NB4 (cell line): ENCODE measurements around the gene TBXAS1.

Experiments
- DNase-seq: peaks from one replicate; pipeline ENCODE4 v3.0.0; 2010; ENCODE audit warnings: low read depth
- H3K4me3 ChIP-seq: one replicate; pipeline ENCODE4 v1.5.1; 2011; ENCODE audit warnings: mild to moderate bottlenecking, low read depth, low read length, moderate library complexity
- CTCF ChIP-seq: IDR thresholded peaks from one replicate; pipeline ENCODE4 v1.5.1; 2012; ENCODE audit warnings: low read depth, low read length
- MYC ChIP-seq: IDR thresholded peaks from 2 replicates; pipeline ENCODE4 v1.6.1; 2011; ENCODE audit warnings: low read depth, low read length
- POLR2A ChIP-seq: IDR thresholded peaks from 2 replicates; pipeline ENCODE4 v1.6.1; 2011; ENCODE audit warnings: mild to moderate bottlenecking; ENCODE audit not compliant: insufficient read length; ENCODE audit errors: extremely low read depth
- TF ChIP-seq, protein P1 (sequence below): IDR thresholded peaks from 2 replicates; pipeline ENCODE4 v1.6.1; 2011; ENCODE audit warnings: low read depth, low read length

The TBXAS1 gene

DNA sequence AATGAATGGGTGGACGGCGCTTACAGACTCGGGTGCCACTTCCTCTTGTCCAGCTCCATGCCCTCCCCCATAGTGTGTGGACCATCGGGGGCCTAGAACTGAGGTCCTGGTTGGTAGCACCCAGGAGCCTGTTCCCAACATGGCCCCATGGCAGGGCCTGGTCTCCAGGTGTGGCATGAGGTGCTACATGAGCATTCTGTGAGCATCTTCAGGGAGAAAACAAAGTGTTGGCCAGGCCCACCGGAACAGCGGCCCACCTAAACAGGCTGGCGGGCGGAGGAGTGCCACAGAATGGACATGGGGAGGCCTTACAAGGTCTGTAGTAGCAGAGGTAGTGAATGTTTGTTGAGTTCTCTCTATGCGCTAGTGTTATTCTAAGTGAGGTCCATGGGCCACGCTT, 156.7 kb downstream of the TBXAS1 start:
- H3K4me3 ChIP-seq = no peak overlapping the region
- TF ChIP-seq, protein P1, sequence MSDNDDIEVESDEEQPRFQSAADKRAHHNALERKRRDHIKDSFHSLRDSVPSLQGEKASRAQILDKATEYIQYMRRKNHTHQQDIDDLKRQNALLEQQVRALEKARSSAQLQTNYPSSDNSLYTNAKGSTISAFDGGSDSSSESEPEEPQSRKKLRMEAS = no peak
- TF ChIP-seq POLR2A = no peak
- no peak for TF ChIP-seq MYC
- no peak for TF ChIP-seq CTCF
- no peak for DNase-seq

- TF ChIP-seq CTCF (peak; percentile 19), MYC (no peak)
- no peak for DNase-seq
- no peak overlapping the region for H3K4me3 ChIP-seq
Observed at GRCh38 chr7:139987691-139988516, 158.8 kb downstream of the TBXAS1 start.

GRCh38 chr7:139989366-139990141, 160.5 kb downstream of the TBXAS1 start:
- TF ChIP-seq POLR2A = no peak
- TF ChIP-seq, protein P1 = no peak
- TF ChIP-seq MYC = no peak
- TF ChIP-seq CTCF = no peak
- H3K4me3 ChIP-seq = no peak overlapping the region
- DNase-seq = no peak

DNA sequence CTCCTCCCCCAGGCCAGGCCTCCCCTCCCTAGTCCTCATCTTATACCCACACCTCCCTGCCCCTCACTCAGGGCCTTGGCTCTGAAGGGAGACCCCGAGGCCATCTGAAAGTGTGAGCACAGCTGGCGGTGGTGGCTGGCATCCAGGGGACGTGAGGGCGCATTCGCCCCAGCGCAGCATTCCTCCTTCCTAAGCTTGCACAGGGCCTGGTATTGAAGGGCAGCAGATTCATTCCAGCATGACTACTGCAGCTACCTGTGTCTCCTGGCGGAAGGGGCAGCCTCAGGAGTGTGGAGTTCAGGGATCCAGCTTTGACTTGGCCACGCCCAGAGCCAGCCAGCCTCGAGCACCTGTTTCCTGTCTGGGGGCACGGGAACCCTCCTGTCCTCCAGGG, 161.1 kb downstream of the TBXAS1 start:
- TF ChIP-seq, protein P1 = no peak
- TF ChIP-seq CTCF = no peak
- no peak for DNase-seq
- no peak overlapping the region for H3K4me3 ChIP-seq

DNA sequence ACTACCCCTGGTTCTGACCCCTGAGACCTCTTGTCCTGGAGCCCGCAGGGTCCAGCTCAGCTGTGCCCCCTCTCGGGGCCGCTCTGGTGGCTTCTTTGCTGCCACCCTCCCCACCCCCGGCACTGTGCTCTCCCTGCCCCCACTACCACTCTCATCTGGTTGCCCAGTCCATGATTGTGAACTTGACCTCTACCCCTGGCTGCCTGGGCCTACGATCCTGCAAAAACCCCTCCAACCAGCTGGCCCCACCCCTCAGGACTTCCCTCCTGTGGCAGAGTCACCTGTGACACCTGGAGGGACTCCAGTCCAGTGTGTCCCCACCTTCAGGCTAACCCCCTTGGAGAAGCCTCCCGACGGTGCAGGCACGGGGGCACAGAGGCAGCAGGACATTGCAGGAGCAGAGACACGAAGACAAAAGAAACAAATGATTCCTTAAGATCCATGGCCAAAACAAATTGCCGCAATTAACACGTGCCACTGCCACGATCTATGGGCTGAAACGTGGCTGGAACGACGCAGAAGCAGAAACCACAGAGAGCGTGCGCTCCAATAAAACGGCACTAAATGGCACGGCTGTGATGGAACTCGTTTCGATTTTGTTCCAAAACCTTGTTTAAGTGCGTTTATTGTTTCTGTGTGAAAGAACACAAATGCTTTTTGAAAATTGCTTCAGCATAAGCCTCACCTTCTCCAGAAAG, 161.7 kb downstream of the TBXAS1 start:
- TF ChIP-seq POLR2A (no peak), MYC (no peak), CTCF (no peak)
- TF ChIP-seq, protein P1 = no peak
- no peak for DNase-seq
- H3K4me3 ChIP-seq = no peak overlapping the region
